ENCODE results near the gene TMTC2. TPM values are rescaled to one million over a fixed set of nuclear protein-coding genes. Genes with fewer than 3 reads are reported as not detected.

Gene TMTC2
- total RNA-seq, 2 experiments from 2014 or later: 1.8 to 2.1 TPM

- no peaks in the 10 kb centered on the region for H3K36me3 ChIP-seq (ENCODE audit: insufficient read depth, low read length)
- H3K27ac ChIP-seq (ENCODE audit: low read depth in 1 of 2, low read length in 2 of 2): no peak overlapping the region
- H3K4me1 ChIP-seq (ENCODE audit: insufficient read depth, low read length): no peaks in the 10 kb centered on the region
- Mint-ChIP-seq H3K4me3 (no peak overlapping the region), H3K27ac (no peak overlapping the region), H3K36me3 (ENCODE audit: low read depth) (no peaks in the 10 kb centered on the region), H3K27me3 (no peaks in the 10 kb centered on the region), H3K9me3 (no peaks in the 10 kb centered on the region), H3K4me1 (ENCODE audit: low read depth) (no peaks in the 10 kb centered on the region)
- no peak for TF ChIP-seq CTCF (IDR thresholded peaks at IDR 0.05)
- no peaks in the 10 kb centered on the region for H3K27me3 ChIP-seq (ENCODE audit: control insufficient read depth in 1 of 2, insufficient read depth in 2 of 2, low read length in 2 of 2)
- ATAC-seq (ENCODE audit: poor library complexity): no peak
- DNase-seq: no peak
- CTCF ChIA-PET: interaction anchor here (1.3 kb wide), 1 partner anchor 11 kb away, joined by 4 read pairs; no protein-coding TSS in a partner anchor
- intact Hi-C loops (cut with DNase I, micrococcal nuclease): no loop called here
- POLR2A ChIA-PET: no interaction called here
- no peak overlapping the region for H3K4me3 ChIP-seq (ENCODE audit: low read length)
- no peaks in the 10 kb centered on the region for H3K9me3 ChIP-seq (ENCODE audit: control insufficient read depth in 1 of 2, insufficient read depth in 1 of 2, low read length in 2 of 2)
Observed at GRCh38 chr12:82981150-82981549, 294.4 kb downstream of the TMTC2 start.

- ATAC-seq (ENCODE audit: poor library complexity) (no peak), DNase-seq (no peak)
- Mint-ChIP-seq H3K9me3 (no peaks in the 10 kb centered on the region), H3K27ac (no peak overlapping the region), H3K4me1 (ENCODE audit: low read depth) (no peaks in the 10 kb centered on the region), H3K4me3 (no peak overlapping the region), H3K36me3 (ENCODE audit: low read depth) (no peaks in the 10 kb centered on the region), H3K27me3 (no peaks in the 10 kb centered on the region)
- H3K4me3 ChIP-seq (ENCODE audit: low read length): no peak overlapping the region
- intact Hi-C loops (cut with DNase I, micrococcal nuclease): no loop called here
- H3K9me3 ChIP-seq (ENCODE audit: control insufficient read depth in 1 of 2, insufficient read depth in 1 of 2, low read length in 2 of 2): no peaks in the 10 kb centered on the region
- no peaks in the 10 kb centered on the region for H3K36me3 ChIP-seq (ENCODE audit: insufficient read depth, low read length)
- H3K4me1 ChIP-seq (ENCODE audit: insufficient read depth, low read length): no peaks in the 10 kb centered on the region
- H3K27ac ChIP-seq (ENCODE audit: low read depth in 1 of 2, low read length in 2 of 2): no peak overlapping the region
- H3K27me3 ChIP-seq (ENCODE audit: control insufficient read depth in 1 of 2, insufficient read depth in 2 of 2, low read length in 2 of 2): no peaks in the 10 kb centered on the region
- no peak for TF ChIP-seq CTCF (IDR thresholded peaks at IDR 0.05)
- CTCF ChIA-PET: no interaction called here
- POLR2A ChIA-PET: no interaction called here
Observed at GRCh38 chr12:82994117-82994516, 307.4 kb downstream of the TMTC2 start.

- no peak for ATAC-seq (ENCODE audit: poor library complexity)
- Mint-ChIP-seq H3K4me1 (ENCODE audit: low read depth) (no peaks in the 10 kb centered on the region), H3K9me3 (no peaks in the 10 kb centered on the region), H3K36me3 (ENCODE audit: low read depth) (no peaks in the 10 kb centered on the region), H3K27ac (no peak overlapping the region), H3K4me3 (no peak overlapping the region), H3K27me3 (no peaks in the 10 kb centered on the region)
- Histone ChIP-seq H3K4me1 (ENCODE audit: insufficient read depth, low read length) (no peaks in the 10 kb centered on the region), H3K4me3 (ENCODE audit: low read length) (no peak overlapping the region), H3K27me3 (ENCODE audit: control insufficient read depth in 1 of 2, insufficient read depth in 2 of 2, low read length in 2 of 2) (no peaks in the 10 kb centered on the region), H3K36me3 (ENCODE audit: insufficient read depth, low read length) (no peaks in the 10 kb centered on the region), H3K27ac (ENCODE audit: low read depth in 1 of 2, low read length in 2 of 2) (no peak overlapping the region), H3K9me3 (ENCODE audit: control insufficient read depth in 1 of 2, insufficient read depth in 1 of 2, low read length in 2 of 2) (no peaks in the 10 kb centered on the region)
- ChIA-PET CTCF (interaction anchor here (0.6 to 1.4 kb wide), 2 partner anchors 11 kb away, joined by 4 read pairs; no protein-coding TSS in a partner anchor), POLR2A (no interaction called here)
- intact Hi-C loops (cut with DNase I, micrococcal nuclease): no loop called here
- TF ChIP-seq CTCF (IDR thresholded peaks at IDR 0.05): no peak
- no peak for DNase-seq
Observed at GRCh38 chr12:82996168-82996812, 309.6 kb downstream of the TMTC2 start.

All from CD4-positive, alpha-beta T cell (primary cell).